Liver (tissue), 9 donors: ENCODE measurements around the gene FIG4. TPM values are rescaled to one million over a fixed set of nuclear protein-coding genes. Genes with fewer than 3 reads are reported as not detected.

Source experiments
- DNase-seq: peaks from one replicate; pipeline ENCODE4 v3.0.0-alpha.2; 2017; ENCODE audit warnings: low spot score
- H3K27ac ChIP-seq, 2 donors: one replicate each; pipeline ENCODE4 v1.7.0; 2013; ENCODE audit warnings: inconsistent platforms in 2 of 2, low read length in 2 of 2, control low read depth in 1 of 2, low read depth in 1 of 2, mild to moderate bottlenecking in 1 of 2
- H3K27me3 ChIP-seq, 4 donors: one replicate each; pipeline versions ENCODE4 v1.6.1 to v1.7.0; 2013; ENCODE audit warnings: low read length in 3 of 4, inconsistent platforms in 1 of 4, mild to moderate bottlenecking in 1 of 4, moderate library complexity in 1 of 4; ENCODE audit not compliant: control insufficient read depth in 4 of 4, insufficient read depth in 4 of 4
- H3K36me3 ChIP-seq, 4 donors: one replicate each; pipeline versions ENCODE4 v1.6.1 to v1.7.0; 2013; ENCODE audit warnings: low read length in 3 of 4, mild to moderate bottlenecking in 3 of 4, low read depth in 1 of 4, moderate library complexity in 1 of 4; ENCODE audit not compliant: control insufficient read depth in 4 of 4, insufficient read depth in 3 of 4
- H3K4me1 ChIP-seq, 4 donors: one replicate each; pipeline versions ENCODE4 v1.6.1 to v1.7.0; 2013; ENCODE audit warnings: low read length in 3 of 4, mild to moderate bottlenecking in 3 of 4, moderate library complexity in 1 of 4; ENCODE audit not compliant: control insufficient read depth in 4 of 4, insufficient read depth in 4 of 4
- H3K4me3 ChIP-seq, 3 donors: one replicate each; pipeline versions ENCODE4 v1.6.1 to v1.7.0; 2013; ENCODE audit warnings: low read length in 3 of 3, control low read depth in 1 of 3, low read depth in 1 of 3, mild to moderate bottlenecking in 1 of 3
- H3K9ac ChIP-seq, 2 donors: one replicate each; pipeline ENCODE4 v1.7.0; 2013; ENCODE audit warnings: low read length in 2 of 2, mild to moderate bottlenecking in 2 of 2, moderate library complexity in 2 of 2, control low read depth in 1 of 2, low read depth in 1 of 2
- H3K9me3 ChIP-seq, 4 donors: one replicate each; pipeline versions ENCODE4 v1.6.1 to v1.7.0; 2013; ENCODE audit warnings: low read length in 3 of 4; ENCODE audit not compliant: control insufficient read depth in 4 of 4
- ATF3 ChIP-seq: IDR thresholded peaks from 2 replicates; pipeline ENCODE4 v1.6.1; 2016; ENCODE audit warnings: antibody characterized with exemption
- FOXA1 ChIP-seq: IDR thresholded peaks from 2 replicates; pipeline ENCODE4 v1.6.1; 2016; ENCODE audit warnings: antibody characterized with exemption
- FOXA2 ChIP-seq: IDR thresholded peaks from 2 replicates; pipeline ENCODE4 v1.6.1; 2016; ENCODE audit warnings: antibody characterized with exemption
- GABPA ChIP-seq, 2 donors: IDR thresholded peaks in 1 of 2; conservative IDR thresholded peaks in 1 of 2; 2 replicates each; pipeline ENCODE4 v1.6.1; 2016; ENCODE audit warnings: antibody characterized with exemption in 2 of 2, mild to moderate bottlenecking in 1 of 2, moderate library complexity in 1 of 2
- HNF4A ChIP-seq, 2 donors: conservative IDR thresholded peaks; 2 replicates each; pipeline ENCODE4 v1.6.1; 2016; ENCODE audit warnings: antibody characterized with exemption in 2 of 2, mild to moderate bottlenecking in 2 of 2
- HNF4G ChIP-seq: IDR thresholded peaks from 2 replicates; pipeline ENCODE4 v1.6.1; 2016; ENCODE audit warnings: antibody characterized with exemption
- JUND ChIP-seq, 2 donors: IDR thresholded peaks; 2 replicates each; pipeline ENCODE4 v1.6.1; 2016; ENCODE audit warnings: antibody characterized with exemption in 2 of 2
- MAX ChIP-seq: IDR thresholded peaks from 2 replicates; pipeline ENCODE4 v1.6.1; 2016; ENCODE audit warnings: antibody characterized with exemption
- NR2F2 ChIP-seq: IDR thresholded peaks from 2 replicates; pipeline ENCODE4 v1.6.1; 2016; ENCODE audit warnings: antibody characterized with exemption
- RAD21 ChIP-seq, 2 donors: IDR thresholded peaks; 2 replicates each; pipeline ENCODE4 v1.6.1; 2016; ENCODE audit warnings: antibody characterized with exemption in 2 of 2, mild to moderate bottlenecking in 2 of 2
- REST ChIP-seq: IDR thresholded peaks from 2 replicates; pipeline ENCODE4 v1.6.1; 2016; ENCODE audit warnings: antibody characterized with exemption, mild to moderate bottlenecking
- RXRA ChIP-seq, 2 donors: IDR thresholded peaks; 2 replicates each; pipeline ENCODE4 v1.6.1; 2017 to 2018; ENCODE audit warnings: antibody characterized with exemption in 2 of 2, mild to moderate bottlenecking in 1 of 2
- SP1 ChIP-seq: IDR thresholded peaks from 2 replicates; pipeline ENCODE4 v1.6.1; 2018; ENCODE audit warnings: antibody characterized with exemption, mild to moderate bottlenecking
- TAF1 ChIP-seq: conservative IDR thresholded peaks from 2 replicates; pipeline ENCODE4 v1.6.1; 2016; ENCODE audit warnings: antibody characterized with exemption, mild to moderate bottlenecking
- ZBTB33 ChIP-seq: IDR thresholded peaks from 2 replicates; pipeline ENCODE4 v1.6.1; 2016; ENCODE audit warnings: antibody characterized with exemption
- WGBS: extraction: QIAGEN DNeasy Blood & Tissue Kit; methylation state at CpG from one replicate; pipeline ENCODE4 v1.1.7; 2013; 5-methylcytosine and 5-hydroxymethylcytosine counted together
- polyA plus RNA-seq, 2 donors: library from polyadenylated mRNA; stranded (reverse) in 1 of 2; unstranded in 1 of 2; fragments of 200-250 nt in 1 of 2; fragments of >200 nt in 1 of 2; fragmentation: Nextera tagmentation in 1 of 2; extraction: Ambion mirVana in 1 of 2; gene quantifications; one replicate each; pipeline versions ENCODE4 v1.2.1 to v1.2.3, GENCODE V29; 2013 to 2015
- total RNA-seq, 2 donors: library from RNA; depleted of rRNA; stranded (reverse); fragments of >200 nt; gene quantifications; one replicate each; pipeline ENCODE4 v1.2.3, GENCODE V29; 2014
- donor health status: healthy.
- donor health status: healthy.
- donor health status: healthy.
- donor health status: healthy.
- donor health status: healthy.

The FIG4 gene
- total and polyA plus RNA-seq, 4 donors: 3.4 to 8.7 (median 4.6) TPM

- WGBS: 93% methylated on average over 3 of the region's 3 CpGs
- no peak for DNase-seq
- Histone ChIP-seq H3K27me3 (no peaks in the 10 kb centered on the region), H3K4me3 (no peak overlapping the region), H3K9ac (no peak overlapping the region), H3K27ac (no peak overlapping the region), H3K36me3 (peaks cover 0 to 3% (median 3%) of the 10 kb centered on the region in 4 donors), H3K4me1 (no peaks in the 10 kb centered on the region), H3K9me3 (no peaks in the 10 kb centered on the region)
- TF ChIP-seq ATF3: no peak
- TF ChIP-seq NR2F2: no peak
- no peak for TF ChIP-seq REST
- TF ChIP-seq GABPA (IDR thresholded peaks at IDR 0.05 in 1 of 2, conservative IDR thresholded peaks at IDR 0.05 in 1 of 2): no peak
- no peak for TF ChIP-seq FOXA1
- TF ChIP-seq HNF4A (conservative IDR thresholded peaks at IDR 0.05): no peak
- TF ChIP-seq FOXA2: no peak
- TF ChIP-seq MAX: no peak
- no peak for TF ChIP-seq HNF4G
- TF ChIP-seq RXRA (IDR thresholded peaks at IDR 0.05): no peak
- no peak for TF ChIP-seq RAD21 (IDR thresholded peaks at IDR 0.05)
Observed at GRCh38 chr6:109714166-109714565, 23.1 kb downstream of the FIG4 start.

- H3K9ac ChIP-seq: no peak overlapping the region
- TF ChIP-seq SP1: no peak
- TF ChIP-seq TAF1: no peak
- TF ChIP-seq ZBTB33: no peak
- no peak for TF ChIP-seq JUND (IDR thresholded peaks at IDR 0.05)
- TF ChIP-seq NR2F2: no peak
- TF ChIP-seq FOXA1: no peak
- no peak for TF ChIP-seq GABPA (IDR thresholded peaks at IDR 0.05 in 1 of 2, conservative IDR thresholded peaks at IDR 0.05 in 1 of 2)
- TF ChIP-seq RXRA (IDR thresholded peaks at IDR 0.05): no peak
- TF ChIP-seq HNF4G: no peak
- TF ChIP-seq ATF3: no peak
- TF ChIP-seq HNF4A (conservative IDR thresholded peaks at IDR 0.05): no peak
- no peak for TF ChIP-seq RAD21 (IDR thresholded peaks at IDR 0.05)
- TF ChIP-seq FOXA2: no peak
Observed at GRCh38 chr6:109714611-109715010, 23.5 kb downstream of the FIG4 start.

More at GRCh38 chr6:109714611-109715010, 23.5 kb downstream of the FIG4 start:
- no peak overlapping the region for H3K4me3 ChIP-seq
- H3K36me3 ChIP-seq: peaks cover 0 to 3% (median 3%) of the 10 kb centered on the region in 4 donors
- H3K4me1 ChIP-seq: no peaks in the 10 kb centered on the region
- WGBS: 92% methylated on average over 1 of the region's 1 CpG
- no peaks in the 10 kb centered on the region for H3K27me3 ChIP-seq
- DNase-seq: no peak
- no peak overlapping the region for H3K27ac ChIP-seq
- no peaks in the 10 kb centered on the region for H3K9me3 ChIP-seq
